MM.1S (cell line): ENCODE results near the gene CSNK1D.

Source experiments
- CTCF ChIP-seq: fragments of 300-600 bp; sonication (generic); IDR thresholded peaks from 2 replicates; pipeline ENCODE4 v1.5.1; 2016; ENCODE audit warnings: antibody characterized with exemption, low read length, mixed read lengths
- EZH2 ChIP-seq: fragments of 300-600 bp; sonication (generic); optimal IDR thresholded peaks from 2 replicates; pipeline ENCODE3; 2017; ENCODE audit warnings: low read depth, mild to moderate bottlenecking, antibody characterized with exemption, low read length, mixed read lengths
- EZH2phosphoT487 ChIP-seq: fragments of 300-600 bp; sonication (generic); IDR thresholded peaks from 2 replicates; pipeline ENCODE4 v1.6.1; 2018; ENCODE audit warnings: antibody characterized with exemption, low read length

DNA sequence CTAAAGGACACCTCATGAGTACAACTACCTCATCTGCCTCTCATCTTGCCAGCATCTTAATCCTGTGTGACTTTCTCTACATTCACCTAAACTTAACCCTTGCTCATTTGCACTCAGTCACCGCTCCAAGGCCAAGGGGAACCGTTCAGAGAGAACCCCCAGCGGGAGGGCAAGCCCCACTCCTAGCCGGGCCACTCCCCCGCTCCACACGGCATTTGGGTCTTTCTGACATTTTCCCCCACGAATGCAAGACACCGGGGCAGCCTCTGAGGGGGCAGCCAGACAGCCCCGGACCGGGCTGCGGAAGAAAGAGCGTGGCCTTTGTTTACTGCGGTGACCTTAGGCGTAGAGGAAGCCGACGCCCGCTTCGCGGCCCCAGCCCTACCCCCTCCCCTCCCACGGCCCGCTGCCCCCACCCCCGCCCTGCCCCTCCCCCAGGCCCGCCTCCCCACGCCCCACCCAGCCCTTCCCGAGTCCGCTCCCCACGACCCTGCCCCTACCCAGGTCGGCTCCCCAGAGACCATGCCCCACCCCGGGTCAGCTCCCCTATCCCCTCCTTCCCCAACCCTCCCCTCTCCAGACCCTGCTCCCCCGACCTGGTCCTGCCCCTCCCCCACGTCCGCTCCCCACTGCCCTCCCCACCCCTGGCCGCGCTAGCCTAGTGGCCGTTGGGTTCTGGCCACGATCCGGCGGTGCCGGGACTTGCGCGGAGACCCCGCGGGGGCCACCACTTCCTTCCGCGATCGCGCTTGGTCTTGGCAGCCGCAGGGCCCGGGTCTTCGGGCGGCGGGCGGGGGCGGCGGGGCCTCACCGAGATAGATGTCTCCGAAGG, 789 bp downstream of the CSNK1D start:
- TF ChIP-seq CTCF (no peak), EZH2 (no peak), EZH2phosphoT487 (no peak)
